Effector memory CD4-positive, alpha-beta T cell (primary cell): ENCODE data around the gene TMBIM1.
A peak's percentile ranks its signal among the peaks of the same experiment; 100 is the strongest.

Experiments used
- DNase-seq, 3 donors: peaks; one replicate each; pipeline ENCODE4 v3.0.0-alpha.2; 2020
- H3K27ac ChIP-seq: 2 replicates; pipeline ENCODE4 v1.7.0; 2013; ENCODE audit warnings: mild to moderate bottlenecking, low read length, moderate library complexity; ENCODE audit not compliant: insufficient read depth, poor library complexity, severe bottlenecking
- H3K27me3 ChIP-seq: replicated peaks from 2 replicates; pipeline ENCODE4 v1.7.0; 2013; ENCODE audit warnings: mild to moderate bottlenecking, low read length; ENCODE audit not compliant: insufficient read depth, control insufficient read depth, poor library complexity, severe bottlenecking
- H3K36me3 ChIP-seq: 2 replicates; pipeline ENCODE4 v1.7.0; 2013; ENCODE audit warnings: mild to moderate bottlenecking, low read length, moderate library complexity; ENCODE audit not compliant: control insufficient read depth, insufficient read depth
- H3K4me1 ChIP-seq: 2 replicates; pipeline ENCODE4 v1.7.0; 2013; ENCODE audit warnings: low read length, mild to moderate bottlenecking; ENCODE audit not compliant: control insufficient read depth, insufficient read depth, poor library complexity, severe bottlenecking
- H3K4me3 ChIP-seq: 2 replicates; pipeline ENCODE4 v1.7.0; 2013; ENCODE audit warnings: low read length, low read depth, mild to moderate bottlenecking; ENCODE audit not compliant: insufficient read depth, poor library complexity, severe bottlenecking
- H3K9me3 ChIP-seq: 2 replicates; pipeline ENCODE4 v1.7.0; 2013; ENCODE audit warnings: mild to moderate bottlenecking, low read length, moderate library complexity; ENCODE audit not compliant: control insufficient read depth

The TMBIM1 gene

DNA sequence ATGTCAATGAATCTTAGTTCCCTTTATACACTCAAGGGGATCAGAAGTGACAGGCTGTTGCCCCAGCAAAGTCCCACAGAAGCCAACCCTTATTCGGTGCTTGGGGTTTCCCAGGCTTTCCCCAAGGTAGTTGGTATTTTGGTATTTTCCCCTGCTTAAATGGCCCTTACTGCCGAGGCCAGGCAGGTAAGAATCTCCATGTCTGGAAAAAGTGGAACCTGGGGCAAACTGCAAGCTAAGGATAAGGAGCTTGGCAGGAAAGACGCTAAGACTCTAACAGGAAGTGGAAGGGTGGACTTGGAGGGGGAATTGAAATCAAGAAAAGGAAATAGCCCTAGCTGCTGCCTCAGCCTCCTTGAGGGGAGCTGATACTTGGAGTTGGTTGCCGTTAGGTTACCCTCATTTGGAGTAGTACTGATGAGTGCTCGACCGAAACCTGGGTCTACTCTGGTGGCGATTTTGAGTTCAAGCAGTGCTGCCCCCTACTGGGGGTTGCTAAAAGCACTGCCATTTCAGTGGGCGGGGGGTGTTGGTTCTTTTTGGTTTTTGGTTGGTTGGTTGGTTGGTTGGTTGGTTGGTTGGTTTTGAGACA is 34.8 kb downstream of the TMBIM1 start:
- Histone ChIP-seq H3K27ac (peak overlapping the region; percentile 54), H3K4me3 (no peak overlapping the region), H3K4me1 (peaks cover 5% of the 10 kb centered on the region), H3K27me3 (no peaks in the 10 kb centered on the region), H3K9me3 (no peaks in the 10 kb centered on the region), H3K36me3 (peaks cover 32% of the 10 kb centered on the region)
- DNase-seq = peak; percentile 31 to 48 (median 47)

DNA sequence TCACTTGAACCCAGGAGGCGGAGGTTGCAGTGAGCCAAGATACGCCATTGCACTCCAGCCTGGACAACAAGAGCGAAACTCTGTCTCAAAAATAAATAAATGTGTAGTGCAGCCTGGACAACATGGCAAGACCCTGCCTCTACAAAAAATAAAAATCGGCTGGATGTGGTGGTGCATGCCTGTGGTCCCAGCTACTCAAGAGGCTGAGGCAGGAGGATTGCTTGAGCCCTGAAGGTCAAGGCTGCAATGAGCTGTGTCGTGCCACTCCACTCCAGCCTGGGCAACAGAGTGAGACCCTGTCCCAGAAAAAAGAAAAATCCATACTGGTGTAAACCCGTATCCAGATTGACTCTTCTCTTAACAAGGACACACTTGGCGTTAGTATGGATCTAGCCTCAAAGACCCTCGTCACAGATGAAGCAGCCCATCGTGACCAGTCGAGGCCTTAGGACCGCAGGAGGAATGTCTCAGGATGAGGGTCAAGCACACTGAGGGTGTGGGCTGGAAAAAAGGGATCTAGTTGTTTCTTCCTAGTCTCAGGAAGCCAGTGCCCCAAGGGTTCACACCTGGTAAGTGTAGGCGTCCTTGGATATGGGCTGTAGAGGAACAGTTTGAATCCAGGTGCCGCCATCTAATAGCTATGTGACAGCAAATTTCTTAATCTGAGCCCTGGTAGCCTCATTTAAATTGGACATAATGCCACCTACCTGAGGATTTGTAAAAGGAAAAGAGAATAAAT is 35.5 kb downstream of the TMBIM1 start:
- no peaks in the 10 kb centered on the region for H3K9me3 ChIP-seq
- H3K4me1 ChIP-seq = peaks cover 5% of the 10 kb centered on the region
- H3K4me3 ChIP-seq = no peak overlapping the region
- H3K36me3 ChIP-seq = peaks cover 39% of the 10 kb centered on the region
- no peaks in the 10 kb centered on the region for H3K27me3 ChIP-seq
- DNase-seq = no peak
- H3K27ac ChIP-seq = peak overlapping the region; percentile 54

DNA sequence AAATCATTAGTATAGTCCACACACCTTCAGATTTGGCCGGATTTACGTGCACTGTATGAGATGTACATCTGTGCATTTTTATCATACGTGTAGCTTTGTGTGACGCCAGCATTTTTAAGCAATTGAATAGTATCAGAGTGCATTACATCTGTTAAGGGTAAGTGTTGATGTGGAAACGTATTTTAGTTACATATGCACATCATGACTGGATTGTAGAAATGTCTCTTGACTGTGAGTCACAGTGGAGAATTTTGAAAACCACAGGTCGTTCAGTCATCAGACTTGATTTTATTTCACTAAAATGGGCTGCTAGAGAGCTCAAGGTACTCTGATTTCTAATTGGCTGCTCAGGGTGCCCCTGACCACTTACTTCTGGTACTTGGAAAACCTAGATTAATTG is 36.9 kb downstream of the TMBIM1 start:
- H3K27ac ChIP-seq = no peak overlapping the region
- peaks cover 53% of the 10 kb centered on the region for H3K36me3 ChIP-seq
- H3K4me3 ChIP-seq = no peak overlapping the region
- DNase-seq = no peak
- peaks cover 5% of the 10 kb centered on the region for H3K4me1 ChIP-seq
- no peaks in the 10 kb centered on the region for H3K27me3 ChIP-seq
- no peaks in the 10 kb centered on the region for H3K9me3 ChIP-seq

DNA sequence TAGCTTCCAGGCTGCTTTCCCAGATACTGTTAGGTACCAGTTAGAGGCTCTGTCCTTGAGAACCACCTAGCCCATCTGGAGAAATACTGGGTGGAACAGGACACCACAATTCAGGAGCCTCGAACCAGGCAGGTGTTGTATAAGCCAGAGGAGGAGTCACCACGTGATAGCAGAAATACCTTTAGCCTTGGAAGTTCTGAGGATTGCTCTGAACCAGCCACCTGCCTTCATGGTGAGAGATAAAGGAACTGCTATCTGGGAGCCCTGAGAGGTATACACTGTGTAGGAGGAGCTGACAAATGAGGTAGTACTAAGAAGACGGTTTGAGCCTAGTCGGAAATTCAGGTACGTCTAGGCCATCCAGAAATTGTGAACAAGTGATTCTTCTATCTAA is 39.1 kb downstream of the TMBIM1 start:
- peaks cover 75% of the 10 kb centered on the region for H3K36me3 ChIP-seq
- H3K4me1 ChIP-seq = peaks cover 5% of the 10 kb centered on the region
- H3K9me3 ChIP-seq = no peaks in the 10 kb centered on the region
- no peak overlapping the region for H3K27ac ChIP-seq
- no peak overlapping the region for H3K4me3 ChIP-seq
- no peaks in the 10 kb centered on the region for H3K27me3 ChIP-seq
- no peak for DNase-seq

DNA sequence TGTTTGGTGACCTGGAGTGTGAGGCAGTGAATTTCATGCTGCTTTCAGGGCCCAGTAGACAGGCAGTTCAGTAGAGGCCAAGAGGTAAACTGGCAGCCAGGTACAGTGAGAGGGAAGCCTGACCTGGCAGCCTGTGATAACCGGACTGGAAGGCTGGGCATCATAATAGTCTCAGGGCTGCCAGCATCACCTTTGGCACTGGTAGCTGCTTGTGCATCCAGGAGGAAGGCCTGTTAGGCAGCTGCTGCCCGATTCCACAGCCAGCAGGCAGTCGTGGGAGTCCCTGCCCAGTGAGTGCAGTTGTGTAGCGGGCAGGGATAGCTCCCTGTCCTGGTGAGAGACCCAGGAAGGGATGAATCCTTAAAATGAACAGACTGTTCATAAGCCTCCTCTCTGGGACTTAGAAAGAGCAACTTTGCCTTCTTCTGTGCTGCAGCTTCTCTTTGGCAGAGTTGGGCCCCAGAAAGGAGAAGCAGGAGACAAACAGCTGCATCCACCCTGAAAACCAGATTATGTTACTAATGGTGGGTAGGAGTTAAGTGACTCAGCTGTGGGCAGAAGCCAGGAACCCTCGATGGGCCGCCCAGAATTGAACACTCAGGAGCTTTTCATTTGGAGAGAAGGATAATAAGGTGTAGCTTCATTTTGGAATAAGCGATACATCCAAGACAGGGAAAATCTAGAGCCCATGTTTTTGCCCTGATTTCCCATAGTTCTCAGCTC is 39.6 kb downstream of the TMBIM1 start:
- H3K4me1 ChIP-seq = peaks cover 5% of the 10 kb centered on the region
- H3K27ac ChIP-seq = peak overlapping the region; percentile 40
- H3K4me3 ChIP-seq = no peak overlapping the region
- H3K9me3 ChIP-seq = no peaks in the 10 kb centered on the region
- DNase-seq = no peak
- H3K36me3 ChIP-seq = peaks cover 80% of the 10 kb centered on the region
- no peaks in the 10 kb centered on the region for H3K27me3 ChIP-seq

DNA sequence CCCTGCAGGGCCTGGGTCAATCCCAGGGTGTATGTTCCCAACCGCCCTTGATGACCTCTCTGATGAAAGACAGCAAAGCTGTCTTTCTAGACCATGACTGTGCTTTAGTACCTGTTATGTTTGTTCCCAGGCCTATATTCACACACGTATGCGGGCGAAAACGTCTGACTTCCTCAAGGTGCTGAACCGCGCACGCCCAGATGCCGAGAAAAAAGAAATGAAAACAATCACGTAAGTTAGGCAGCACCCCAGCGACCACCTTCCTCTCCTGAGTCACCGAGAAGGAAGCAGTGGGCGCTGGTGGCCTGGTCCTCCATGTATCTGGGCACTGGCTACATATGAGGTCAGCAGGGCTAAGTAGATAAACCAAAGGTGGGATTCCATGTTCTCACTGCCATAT is 42.6 kb downstream of the TMBIM1 start:
- Histone ChIP-seq H3K4me1 (no peaks in the 10 kb centered on the region), H3K27me3 (no peaks in the 10 kb centered on the region), H3K36me3 (peaks cover 97% of the 10 kb centered on the region), H3K9me3 (no peaks in the 10 kb centered on the region), H3K4me3 (no peak overlapping the region), H3K27ac (no peak overlapping the region)
- no peak for DNase-seq

DNA sequence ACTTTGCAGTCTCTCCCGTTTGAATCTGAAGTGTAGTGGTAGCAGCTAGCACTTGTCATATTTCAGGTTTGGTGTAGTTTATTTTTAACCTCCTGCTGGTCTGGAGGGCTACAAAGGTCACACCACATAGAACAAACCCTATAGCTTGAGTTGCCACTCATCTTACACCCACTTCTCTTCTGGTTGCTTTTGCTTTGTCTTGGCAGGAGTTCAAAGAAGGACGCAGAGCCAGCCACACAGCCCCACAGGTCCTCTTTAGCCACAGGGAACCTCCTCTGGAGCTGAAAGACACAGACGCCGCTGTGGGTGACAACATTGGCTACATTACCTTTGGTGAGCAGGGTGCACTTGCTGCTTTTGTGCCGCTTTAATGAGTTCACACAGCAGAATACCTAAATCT is 47.1 kb downstream of the TMBIM1 start:
- H3K4me1 ChIP-seq = no peaks in the 10 kb centered on the region
- DNase-seq = no peak
- no peaks in the 10 kb centered on the region for H3K9me3 ChIP-seq
- H3K36me3 ChIP-seq = peaks cover 97% of the 10 kb centered on the region
- no peak overlapping the region for H3K27ac ChIP-seq
- H3K4me3 ChIP-seq = no peak overlapping the region
- H3K27me3 ChIP-seq = no peaks in the 10 kb centered on the region

DNA sequence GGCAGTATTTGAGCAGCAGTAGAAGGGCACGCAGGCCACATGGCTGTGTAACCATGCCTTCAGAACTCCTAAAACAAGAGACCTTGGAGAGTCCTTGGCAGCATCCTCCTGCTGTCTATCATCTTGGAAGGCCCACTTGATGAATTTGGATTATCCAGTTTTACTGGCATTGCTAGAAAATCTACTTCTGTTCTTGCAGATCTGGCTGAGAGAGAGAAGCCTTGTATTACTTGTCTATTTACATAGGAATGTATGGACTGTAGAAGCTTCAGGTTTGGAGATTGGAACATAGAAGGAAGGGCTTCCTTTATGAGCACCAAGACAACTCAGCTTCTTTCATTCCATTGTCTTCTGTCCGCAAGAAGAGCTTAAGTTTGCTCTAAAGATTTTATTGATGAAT is 47.6 kb downstream of the TMBIM1 start:
- peaks cover 97% of the 10 kb centered on the region for H3K36me3 ChIP-seq
- no peaks in the 10 kb centered on the region for H3K4me1 ChIP-seq
- no peaks in the 10 kb centered on the region for H3K9me3 ChIP-seq
- H3K4me3 ChIP-seq = no peak overlapping the region
- DNase-seq = no peak
- no peaks in the 10 kb centered on the region for H3K27me3 ChIP-seq
- H3K27ac ChIP-seq = no peak overlapping the region

DNA sequence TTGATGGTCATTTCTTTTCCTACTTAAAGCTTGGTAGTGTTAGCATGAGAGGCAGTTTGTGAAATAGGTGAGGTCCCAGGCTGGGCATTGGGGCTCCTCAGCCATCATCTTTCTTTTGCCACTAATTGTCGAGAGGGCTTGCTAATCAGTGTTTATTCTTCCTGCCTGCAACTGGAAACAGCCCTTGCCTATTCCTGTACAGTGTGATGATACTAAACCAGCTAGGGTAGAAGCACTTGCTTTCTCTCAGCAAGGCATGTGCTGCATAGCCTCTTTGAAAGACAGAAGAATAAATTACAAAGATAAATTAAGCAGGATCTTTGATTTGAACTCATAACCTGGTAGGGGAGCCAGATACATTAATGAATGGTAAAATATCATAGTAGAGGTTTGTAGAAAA is 48.1 kb downstream of the TMBIM1 start:
- DNase-seq = no peak
- no peak overlapping the region for H3K27ac ChIP-seq
- H3K36me3 ChIP-seq = peaks cover 97% of the 10 kb centered on the region

DNA sequence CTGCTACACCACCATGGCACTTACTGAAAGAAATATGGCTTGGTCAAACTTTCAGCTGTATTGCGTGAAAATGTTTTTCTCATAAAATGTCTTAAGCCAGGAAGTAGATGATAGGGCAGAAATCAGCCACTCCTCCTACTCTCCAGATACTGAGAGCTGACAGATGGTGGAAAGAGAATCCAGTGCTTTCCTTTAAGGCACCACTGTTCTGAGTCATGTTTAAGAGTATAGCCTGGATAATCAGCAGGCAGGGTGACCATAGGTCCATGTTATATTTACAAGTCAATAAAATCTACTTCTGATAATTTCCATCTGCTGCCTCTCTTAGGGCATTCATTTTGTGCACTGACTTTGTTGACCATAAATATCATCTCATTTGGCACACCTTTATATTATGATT is 53.4 kb downstream of the TMBIM1 start:
- Histone ChIP-seq H3K27me3 (no peaks in the 10 kb centered on the region), H3K4me3 (no peak overlapping the region), H3K9me3 (no peaks in the 10 kb centered on the region), H3K36me3 (peaks cover 97% of the 10 kb centered on the region), H3K4me1 (no peaks in the 10 kb centered on the region), H3K27ac (no peak overlapping the region)
- DNase-seq = no peak

More for the DNA sequence above, 48.1 kb downstream of the TMBIM1 start:
- H3K27me3 ChIP-seq = no peaks in the 10 kb centered on the region
- H3K4me3 ChIP-seq = no peak overlapping the region
- no peaks in the 10 kb centered on the region for H3K4me1 ChIP-seq
- no peaks in the 10 kb centered on the region for H3K9me3 ChIP-seq
